Omental fat pad (tissue), 4 donors: Measurements from ENCODE around the gene TRPV4. TPM values are rescaled to one million over a fixed set of nuclear protein-coding genes. Genes with fewer than 3 reads are reported as not detected.

Experiments used
- ATAC-seq: fragments of 150-250 bp; one replicate; pipeline ENCODE4 v1.9.1; 2016; ENCODE audit warnings: mild to moderate bottlenecking, moderate library complexity; ENCODE audit not compliant: low FRiP score
- DNase-seq: peaks from one replicate; pipeline ENCODE4 v3.0.0-alpha.2; 2019; ENCODE audit warnings: low spot score
- CTCF ChIP-seq, 3 donors: fragments of 450-650 bp; IDR thresholded peaks; one replicate each; pipeline ENCODE4 v1.5.1; 2016 to 2017; ENCODE audit warnings: antibody characterized with exemption in 3 of 3, mild to moderate bottlenecking in 3 of 3, moderate library complexity in 2 of 3
- total RNA-seq, 4 donors: library from RNA; depleted of rRNA; stranded (reverse); fragments of >200 nt; gene quantifications; one replicate each; pipeline ENCODE4 v1.1.0, GENCODE V29; 2016

The TRPV4 gene
- total RNA-seq, 4 donors from 2014 or later, result 1.2 to 2.4 (median 1.6) TPM

- ATAC-seq, result no peak
- DNase-seq, result no peak
- no peak for TF ChIP-seq CTCF (IDR thresholded peaks at IDR 0.05)
Observed at GRCh38 chr12:109764123-109764522, 69.1 kb downstream of the TRPV4 start.

DNA sequence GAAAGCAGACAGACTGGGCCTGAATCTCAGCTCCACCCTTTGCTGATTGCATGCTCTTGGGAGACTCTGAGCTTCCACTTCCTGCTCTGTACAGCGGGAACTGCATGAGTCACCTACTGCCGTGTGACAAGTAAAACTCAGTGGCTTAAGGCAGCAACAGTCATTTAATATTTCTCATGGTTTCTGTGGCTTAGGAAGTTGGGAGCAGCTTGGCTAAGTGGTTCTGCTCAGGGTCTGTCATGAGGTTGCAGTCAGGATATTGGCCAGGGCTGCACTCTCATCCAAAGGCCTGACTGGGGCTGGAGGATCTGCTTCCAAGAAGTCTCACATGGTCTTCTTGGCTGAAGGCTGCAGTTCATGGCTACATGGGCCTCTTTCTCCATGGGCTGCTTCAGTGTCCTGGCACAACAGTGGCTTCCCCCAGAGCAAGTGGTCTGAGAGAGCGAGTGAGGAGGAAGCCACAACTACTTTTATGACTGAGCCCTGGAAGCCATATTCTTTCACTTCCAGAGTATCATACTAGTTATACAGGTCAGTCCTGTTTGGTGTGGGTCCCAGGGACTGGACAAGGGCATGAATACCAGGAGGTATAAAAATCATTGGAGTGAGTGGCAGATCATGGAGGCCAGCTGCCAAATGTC is 69.9 kb downstream of the TRPV4 start:
- TF ChIP-seq CTCF (IDR thresholded peaks at IDR 0.05), result no peak
- DNase-seq (no peak), ATAC-seq (no peak)

- no peak for DNase-seq
- no peak for TF ChIP-seq CTCF (IDR thresholded peaks at IDR 0.05)
- no peak for ATAC-seq
Observed at GRCh38 chr12:109762673-109763191, 70.5 kb downstream of the TRPV4 start.

GRCh38 chr12:109762071-109762672 is 71.0 kb downstream of the TRPV4 start:
- ATAC-seq, result no peak
- no peak for TF ChIP-seq CTCF (IDR thresholded peaks at IDR 0.05)
- no peak for DNase-seq

DNA sequence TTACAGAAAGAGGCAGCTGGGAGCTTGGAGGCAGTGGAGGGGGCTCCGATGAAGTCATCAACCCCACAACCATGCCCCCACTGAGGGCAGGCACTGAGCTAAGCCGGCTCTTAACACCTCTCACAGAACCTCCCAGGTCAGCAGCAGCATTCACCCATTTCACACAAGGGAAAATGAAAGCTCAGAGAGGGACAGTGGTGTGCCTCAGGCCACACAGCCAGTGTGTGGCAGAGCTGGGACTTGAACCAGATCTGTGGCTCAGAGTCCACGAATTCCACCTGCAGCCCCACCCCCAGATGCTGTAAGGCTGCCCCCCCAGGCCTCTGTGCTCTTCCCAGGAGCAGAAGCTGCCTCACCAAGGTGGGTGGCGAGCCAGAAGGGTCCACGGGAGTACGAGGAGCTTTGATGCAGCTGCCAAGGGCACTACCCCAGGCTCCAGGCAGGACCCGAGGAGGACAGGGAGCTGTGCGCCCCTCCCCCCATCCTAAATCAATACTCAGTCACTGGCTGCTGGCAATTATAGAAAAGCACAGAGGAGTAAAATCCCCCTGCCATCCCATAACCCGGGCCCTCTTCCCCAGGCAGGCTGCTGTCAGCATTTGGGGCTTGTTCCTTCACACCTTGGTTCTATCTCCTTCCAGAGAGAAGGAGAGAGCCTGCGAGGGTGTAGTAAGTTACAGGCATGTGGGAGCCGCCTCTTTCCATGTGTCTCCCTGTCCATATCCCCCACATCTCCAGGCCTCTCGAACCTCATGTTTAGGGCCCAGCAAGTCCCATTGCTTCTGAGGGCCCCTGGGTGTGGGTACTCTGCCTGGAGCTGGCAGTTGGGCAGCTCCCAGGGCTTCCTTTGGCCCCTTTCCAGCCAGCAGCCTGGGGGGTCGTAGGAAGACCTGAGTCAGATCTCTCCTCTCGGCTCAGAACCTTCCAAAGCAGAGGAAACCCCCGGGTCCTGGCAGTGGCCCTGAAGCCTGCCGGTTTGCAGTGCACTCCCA is 72.0 kb downstream of the TRPV4 start:
- DNase-seq (no peak), ATAC-seq (no peak)
- no peak for TF ChIP-seq CTCF (IDR thresholded peaks at IDR 0.05)

GRCh38 chr12:109760031-109760929 is 72.9 kb downstream of the TRPV4 start:
- ATAC-seq (no peak), DNase-seq (no peak)
- TF ChIP-seq CTCF (IDR thresholded peaks at IDR 0.05), result no peak
